Activated CD4-positive, CD25-positive, alpha-beta regulatory T cell (primary cell): ENCODE data around the gene PSMD2.

Source experiments
- DNase-seq, 4 experiments: peaks; one replicate each; lab custom pipeline; 2025; lab: John Stamatoyannopoulos, UW

The PSMD2 gene

DNA sequence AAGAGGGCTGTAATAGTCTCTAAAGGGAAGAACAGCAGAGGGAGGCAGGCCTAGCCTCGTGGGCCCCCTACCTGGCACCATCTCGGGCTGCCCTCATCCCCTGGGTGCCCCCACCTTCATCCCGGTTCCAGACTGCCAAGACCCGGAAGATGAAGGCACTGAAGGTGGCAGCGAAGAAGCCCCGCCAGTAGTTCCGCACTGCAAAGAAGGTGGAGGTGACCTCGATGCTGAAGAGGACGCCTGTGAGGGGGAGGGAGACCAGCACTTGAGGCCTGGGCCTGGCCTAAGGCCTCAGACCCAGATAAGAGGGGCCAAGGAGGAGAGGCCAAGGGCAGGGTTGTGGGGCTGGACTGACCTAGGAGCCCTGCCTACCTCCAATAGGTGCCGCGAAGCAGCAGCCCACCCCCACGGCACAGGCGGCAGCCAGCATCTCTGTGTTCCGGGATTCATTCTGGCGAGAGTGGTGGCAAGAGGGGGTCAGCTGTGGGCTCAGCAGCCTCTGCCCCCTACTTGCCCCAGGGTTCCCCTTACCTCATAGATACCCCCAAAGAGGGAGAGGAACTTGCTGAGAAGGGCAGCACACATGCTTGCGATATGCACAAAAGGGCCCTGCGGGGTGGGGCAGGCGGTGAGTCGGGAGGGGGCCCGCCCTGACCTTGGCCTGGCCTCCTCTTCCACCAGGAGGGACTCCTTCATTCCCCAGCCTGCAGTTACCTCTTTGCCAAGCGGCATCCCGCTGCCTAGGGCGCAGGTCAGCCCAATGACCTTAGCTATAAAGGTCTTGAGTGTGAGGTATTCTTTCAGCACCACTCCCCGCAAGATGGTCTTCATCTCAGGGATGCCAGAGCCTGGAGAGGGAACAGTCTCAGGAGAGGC, 58.4 kb downstream of the PSMD2 start:
- DNase-seq, result no peak

DNA sequence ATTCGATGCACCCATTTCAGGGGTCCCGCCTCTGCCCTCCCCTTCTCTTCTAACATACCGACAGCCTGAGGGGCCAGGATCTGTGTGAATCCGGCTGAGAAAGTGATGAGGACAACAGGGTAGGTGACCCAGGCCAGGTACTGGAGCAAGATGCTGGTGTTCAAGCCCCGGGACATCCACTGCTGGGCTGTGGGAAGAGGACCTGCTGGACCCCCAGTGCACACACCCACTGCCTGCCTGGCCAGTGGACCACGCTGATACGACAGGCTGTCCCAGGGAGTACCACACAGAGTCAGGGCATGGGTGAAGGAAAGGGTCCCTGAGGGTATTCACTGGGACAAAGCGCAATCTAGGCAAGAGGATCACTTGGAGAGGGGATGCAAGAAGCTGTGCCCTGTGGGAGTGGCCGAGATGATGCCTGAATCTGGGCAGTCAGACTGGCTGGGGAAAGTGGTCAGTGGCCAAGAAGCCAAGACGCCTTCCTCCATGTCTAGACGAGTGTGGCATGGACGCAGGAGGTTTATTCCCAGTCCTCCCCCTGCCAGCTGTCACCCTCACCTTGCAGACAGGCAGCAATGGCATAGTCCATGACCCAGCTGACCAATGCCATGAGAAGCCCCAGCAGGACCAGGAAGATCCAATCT, 59.2 kb downstream of the PSMD2 start:
- no peak for DNase-seq
